IMR-90 (cell line): ENCODE results near the gene LHFPL3. TPM values are rescaled to one million over a fixed set of nuclear protein-coding genes. Genes with fewer than 3 reads are reported as not detected.

Experiments used
- ATAC-seq: fragments of 200-7000 bp; cut with Tn5 transposase; 2 replicates; pipeline ENCODE4 v1.9.1; 2020; ENCODE audit warnings: low read depth, mild to moderate bottlenecking, moderate library complexity
- BruUV-seq: library from RNA; stranded (reverse); fragments of 400-500 nt; replicated peaks from 2 replicates; lab custom pipeline; 2021; lab: Mats Ljungman, UMichigan
- CTCF ChIA-PET: fragments of 300-600 bp; formaldehyde crosslinking; extraction: SDS; loops from one replicate; lab custom pipeline; 2021; ENCODE audit warnings: antibody characterized with exemption; lab: Yijun Ruan, JAX
- POLR2A ChIA-PET: fragments of 300-600 bp; sonication (Branson Sonifier 250); formaldehyde crosslinking; loops from one replicate; lab custom pipeline; 2022; ENCODE audit warnings: antibody characterized with exemption; ENCODE audit not compliant: unreplicated experiment; lab: Charles Lee
- DNase-seq: peaks from one replicate; pipeline ENCODE4 v3.0.0; 2013
- H2AFZ ChIP-seq: replicated peaks from 2 replicates; pipeline ENCODE3; 2013; ENCODE audit warnings: low read length, mild to moderate bottlenecking; ENCODE audit not compliant: poor library complexity
- H2AK5ac ChIP-seq: 2 replicates; pipeline ENCODE4 v1.6.1; 2013; ENCODE audit warnings: low read depth, low read length, inconsistent platforms
- H2AK9ac ChIP-seq: replicated peaks from 2 replicates; pipeline ENCODE3; 2013; ENCODE audit warnings: mild to moderate bottlenecking, low read depth, low read length, moderate library complexity; ENCODE audit not compliant: poor library complexity
- H2BK120ac ChIP-seq: 2 replicates; pipeline ENCODE4 v1.6.1; 2013; ENCODE audit warnings: low read depth, low read length, inconsistent platforms
- H2BK15ac ChIP-seq: 3 replicates; pipeline ENCODE4 v1.6.1; 2013; ENCODE audit warnings: low read depth, low read length, inconsistent platforms
- H2BK20ac ChIP-seq: 2 replicates; pipeline ENCODE4 v1.6.1; 2013; ENCODE audit warnings: low read depth, mild to moderate bottlenecking, inconsistent platforms, low read length, moderate library complexity
- H2BK5ac ChIP-seq: 2 replicates; pipeline ENCODE4 v1.6.1; 2013; ENCODE audit warnings: mild to moderate bottlenecking, low read depth, low read length, inconsistent platforms; ENCODE audit not compliant: poor library complexity, severe bottlenecking
- H3K14ac ChIP-seq: replicated peaks from 2 replicates; pipeline ENCODE4 v1.6.1; 2013; ENCODE audit warnings: low read depth, low read length, inconsistent platforms
- H3K18ac ChIP-seq: 2 replicates; pipeline ENCODE4 v1.6.1; 2013; ENCODE audit warnings: low read depth, low read length, control low read depth
- H3K23ac ChIP-seq: 2 replicates; pipeline ENCODE4 v1.6.1; 2013; ENCODE audit warnings: low read depth, low read length, inconsistent platforms
- H3K27ac ChIP-seq: 2 replicates; pipeline ENCODE4 v1.5.1; 2013; ENCODE audit warnings: mild to moderate bottlenecking, control low read depth, low read length; ENCODE audit not compliant: insufficient read depth
- H3K27me3 ChIP-seq: 2 replicates; pipeline ENCODE4 v1.6.1; 2013; ENCODE audit warnings: low read length; ENCODE audit not compliant: control insufficient read depth, insufficient read depth
- H3K36me3 ChIP-seq: 2 replicates; pipeline ENCODE4 v1.6.1; 2013; ENCODE audit warnings: low read length, mixed read lengths; ENCODE audit not compliant: control insufficient read depth, insufficient read depth
- H3K4ac ChIP-seq: 2 replicates; pipeline ENCODE4 v1.6.1; 2013; ENCODE audit warnings: low read depth, low read length, inconsistent platforms
- H3K4me1 ChIP-seq: 2 replicates; pipeline ENCODE4 v1.6.1; 2013; ENCODE audit warnings: low read length, mixed read lengths; ENCODE audit not compliant: control insufficient read depth, insufficient read depth
- H3K4me2 ChIP-seq: 2 replicates; pipeline ENCODE4 v1.6.1; 2013; ENCODE audit warnings: low read depth, mild to moderate bottlenecking, control low read depth, low read length, moderate library complexity
- H3K4me3 ChIP-seq: 2 replicates; pipeline ENCODE4 v1.5.1; 2013; ENCODE audit warnings: low read depth, mild to moderate bottlenecking, control low read depth, low read length, moderate library complexity; ENCODE audit not compliant: insufficient read depth
- H3K56ac ChIP-seq: 2 replicates; pipeline ENCODE4 v1.6.1; 2013; ENCODE audit warnings: low read length, inconsistent platforms; ENCODE audit not compliant: insufficient read depth; ENCODE audit errors: extremely low read depth
- H3K79me1 ChIP-seq, 2 experiments: 2 replicates each; pipeline ENCODE4 v1.6.1; 2013; ENCODE audit warnings: low read length in 2 of 2, inconsistent platforms in 1 of 2, low read depth in 1 of 2
- H3K9ac ChIP-seq: 2 replicates; pipeline ENCODE4 v1.6.1; 2013; ENCODE audit warnings: low read depth, low read length, control low read depth
- H3K9me1 ChIP-seq: 2 replicates; pipeline ENCODE4 v1.6.1; 2013; ENCODE audit warnings: low read length, inconsistent platforms; ENCODE audit not compliant: insufficient read depth
- H3K9me3 ChIP-seq: 2 replicates; pipeline ENCODE4 v1.6.1; 2013; ENCODE audit warnings: low read length; ENCODE audit not compliant: control insufficient read depth, insufficient read depth
- H4K20me1 ChIP-seq: 2 replicates; pipeline ENCODE4 v1.6.1; 2013; ENCODE audit warnings: low read length, inconsistent platforms; ENCODE audit not compliant: insufficient read depth
- H4K5ac ChIP-seq: 2 replicates; pipeline ENCODE4 v1.6.1; 2013; ENCODE audit warnings: mild to moderate bottlenecking, low read depth, low read length, control low read depth
- H4K8ac ChIP-seq, 2 experiments: 2 replicates each; pipeline ENCODE4 v1.6.1; 2013; ENCODE audit warnings: low read depth in 2 of 2, low read length in 2 of 2, control low read depth in 1 of 2, inconsistent platforms in 1 of 2
- H4K91ac ChIP-seq: 2 replicates; pipeline ENCODE4 v1.6.1; 2013; ENCODE audit warnings: low read depth, low read length, inconsistent platforms; ENCODE audit not compliant: insufficient read depth
- BHLHE40 ChIP-seq: fragments of 150-350 bp; IDR thresholded peaks from 2 replicates; pipeline ENCODE4 v1.6.1; 2016; ENCODE audit warnings: mild to moderate bottlenecking, low read depth, low read length
- CEBPB ChIP-seq: IDR thresholded peaks from 2 replicates; pipeline ENCODE4 v1.6.1; 2012; ENCODE audit warnings: low read depth, low read length, improper control_type of control experiment
- FOS ChIP-seq: fragments of 150-350 bp; IDR thresholded peaks from 2 replicates; pipeline ENCODE4 v1.6.1; 2016; ENCODE audit warnings: low read depth, low read length
- MAZ ChIP-seq: IDR thresholded peaks from 2 replicates; pipeline ENCODE4 v1.6.1; 2012; ENCODE audit warnings: low read depth, mild to moderate bottlenecking, low read length, improper control_type of control experiment, moderate library complexity, borderline replicate concordance
- NFE2L2 ChIP-seq: fragments of 150-350 bp; IDR thresholded peaks from 2 replicates; pipeline ENCODE4 v1.6.1; 2016; ENCODE audit warnings: low read depth, mild to moderate bottlenecking, low read length
- POLR2A ChIP-seq: IDR thresholded peaks from 2 replicates; pipeline ENCODE4 v1.6.1; 2012; ENCODE audit warnings: mild to moderate bottlenecking, low read depth, low read length
- RCOR1 ChIP-seq: IDR thresholded peaks from 2 replicates; pipeline ENCODE4 v1.6.1; 2012; ENCODE audit warnings: mild to moderate bottlenecking, low read length, improper control_type of control experiment; ENCODE audit not compliant: insufficient replicate concordance
- WGBS, 2 experiments: methylation state at CpG; one replicate each; pipeline versions ENCODE4 v1.1.5 to v1.1.7; 2013; ENCODE audit warnings: missing lambda C conversion rate in 2 of 2; ENCODE audit not compliant: insufficient read length in 1 of 2; ENCODE audit errors: extremely low coverage in 2 of 2; 5-methylcytosine and 5-hydroxymethylcytosine counted together
- dilution Hi-C: fragments of 300-500 bp; cut with HindIII; formaldehyde crosslinking; loops from one replicate; pipeline ENCODE4 v1.14.3; 2018; ENCODE audit warnings: low sequenced_read_pairs; ENCODE audit not compliant: unreplicated experiment
- in situ Hi-C: fragments of 300-500 bp; cut with MboI; formaldehyde crosslinking; loops from 3 replicates; pipeline ENCODE4 v1.14.3; 2019; ENCODE audit warnings: low sequenced_read_pairs, inconsistent platforms, mixed read lengths
- intact Hi-C: fragments of 100-400 bp; cut with micrococcal nuclease; formaldehyde crosslinking; loops from 2 replicates; pipeline ENCODE4 v1.10.0; 2022
- polyA plus RNA-seq, 3 experiments: library from polyadenylated mRNA; depleted of rRNA; stranded (reverse); fragments of >200 nt; gene quantifications; 2 replicates each; pipeline ENCODE4 v1.2.3, GENCODE V29; 2012; ENCODE audit warnings: low replicate concordance in 1 of 3
- total RNA-seq: library from RNA; depleted of rRNA; stranded (reverse); fragments of >200 nt; gene quantifications from 2 replicates; pipeline ENCODE4 v1.2.3, GENCODE V29; 2012

Gene LHFPL3
- total and polyA plus RNA-seq, 2 of the 4 experiments (the other 2 are of a cell fraction): not detected

- no peak overlapping the region for H2AFZ ChIP-seq
- 0% methylated on average over 1 of the region's 8 CpGs; no CpG with 5 or more reads in 1 of the 2 experiments for WGBS, 2 experiments
- H4K5ac ChIP-seq: no peak overlapping the region
- ATAC-seq: no peak
- H2BK20ac ChIP-seq: no peak overlapping the region
- ChIA-PET POLR2A (no interaction called here), CTCF (no interaction called here)
- in situ Hi-C loops: no loop called here
- BruUV-seq: no TSS peak
- intact Hi-C loops: no loop called here
- H3K27me3 ChIP-seq: no peaks in the 10 kb centered on the region; the same call in 1 of the 2 replicates
- no peak for TF ChIP-seq MAZ
- no peak for TF ChIP-seq BHLHE40
- no peak for TF ChIP-seq NFE2L2
- TF ChIP-seq RCOR1: no peak
- TF ChIP-seq POLR2A: no peak
- TF ChIP-seq CEBPB: no peak
- no peak for TF ChIP-seq FOS
- no peak overlapping the region for H3K23ac ChIP-seq
- no peak overlapping the region for H2AK9ac ChIP-seq
- no peaks in the 10 kb centered on the region for H4K20me1 ChIP-seq
- H2BK120ac ChIP-seq: no peak overlapping the region
- no peaks in the 10 kb centered on the region for H3K9me1 ChIP-seq
- no peak overlapping the region for H3K27ac ChIP-seq
- H3K79me1 ChIP-seq: no peaks in the 10 kb centered on the region
- no peak overlapping the region for H3K4me3 ChIP-seq
- no peak overlapping the region for H2BK15ac ChIP-seq
- no peak overlapping the region for H4K8ac ChIP-seq
- dilution Hi-C loops: no loop called here
- no peaks in the 10 kb centered on the region for H3K36me3 ChIP-seq
- H2BK5ac ChIP-seq: no peak overlapping the region
- no peak overlapping the region for H2AK5ac ChIP-seq
- H3K56ac ChIP-seq: no peak overlapping the region
- no peaks in the 10 kb centered on the region for H3K9me3 ChIP-seq
- H3K14ac ChIP-seq: no peak overlapping the region
- H3K18ac ChIP-seq: no peak overlapping the region
- no peak overlapping the region for H3K9ac ChIP-seq
- DNase-seq: no peak
- H3K4ac ChIP-seq: no peak overlapping the region
- H4K91ac ChIP-seq: no peak overlapping the region
- no peaks in the 10 kb centered on the region for H3K4me1 ChIP-seq
- H3K4me2 ChIP-seq: no peak overlapping the region
Measured at GRCh38 chr7:104805449-104806317, 477.3 kb downstream of the LHFPL3 start.
